ENCODE data around the gene MORC2. TPM values are rescaled to one million over a fixed set of nuclear protein-coding genes. Genes with fewer than 3 reads are reported as not detected.

Gene MORC2
- 17.5 and 28.8 TPM in 2 replicates for total RNA-seq (2014; rRNA removed; shearing (Covaris generic))

GRCh38 chr22:30968015-30968923 is at the start of gene MORC2:
MORC2 (minus strand) TSS chr22:30968774; CDS start chr22:30967889, 885 bp downstream.
- no peak for DNase-seq (ENCODE audit: low spot score)
- in situ Hi-C loops (cut with HindIII; ENCODE audit: low sequenced_read_pairs): no loop called here

- in situ Hi-C loops (cut with HindIII; ENCODE audit: low sequenced_read_pairs): no loop called here
- DNase-seq (ENCODE audit: low spot score): no peak
These were observed 37.0 kb upstream of the MORC2 start for GRCh38 chr22:31005535-31005934.

GRCh38 chr22:31001124-31001770 is 32.7 kb upstream of the MORC2 start:
- in situ Hi-C loops (cut with HindIII; ENCODE audit: low sequenced_read_pairs): no loop called here
- no peak for DNase-seq (ENCODE audit: low spot score)

- no peak for DNase-seq (ENCODE audit: low spot score)
- in situ Hi-C loops (cut with HindIII; ENCODE audit: low sequenced_read_pairs): no loop called here
These were observed 29.8 kb upstream of the MORC2 start for GRCh38 chr22:30998329-30998728.

GRCh38 chr22:30996462-30996861 is 27.9 kb upstream of the MORC2 start:
- DNase-seq (ENCODE audit: low spot score): no peak
- in situ Hi-C loops (cut with HindIII; ENCODE audit: low sequenced_read_pairs): no loop called here

- in situ Hi-C loops (cut with HindIII; ENCODE audit: low sequenced_read_pairs): no loop called here
- no peak for DNase-seq (ENCODE audit: low spot score)
These were observed 26.4 kb upstream of the MORC2 start for GRCh38 chr22:30994960-30995359.

- no peak for DNase-seq (ENCODE audit: low spot score)
- in situ Hi-C loops (cut with HindIII; ENCODE audit: low sequenced_read_pairs): no loop called here
These were observed 24.0 kb upstream of the MORC2 start for GRCh38 chr22:30992565-30992964.

GRCh38 chr22:30990690-30991089 is 22.1 kb upstream of the MORC2 start:
- DNase-seq (ENCODE audit: low spot score): no peak
- in situ Hi-C loops (cut with HindIII; ENCODE audit: low sequenced_read_pairs): no loop called here

- DNase-seq (ENCODE audit: low spot score): no peak
- in situ Hi-C loops (cut with HindIII; ENCODE audit: low sequenced_read_pairs): no loop called here
These were observed 20.9 kb upstream of the MORC2 start for GRCh38 chr22:30989474-30989873.

- in situ Hi-C loops (cut with HindIII; ENCODE audit: low sequenced_read_pairs): no loop called here
- no peak for DNase-seq (ENCODE audit: low spot score)
These were observed 17.1 kb upstream of the MORC2 start for GRCh38 chr22:30985561-30986208.

- in situ Hi-C loops (cut with HindIII; ENCODE audit: low sequenced_read_pairs): no loop called here
- no peak for DNase-seq (ENCODE audit: low spot score)
These were observed 15.7 kb upstream of the MORC2 start for GRCh38 chr22:30984317-30984716.

GRCh38 chr22:30982512-30982911 is 13.9 kb upstream of the MORC2 start:
- DNase-seq (ENCODE audit: low spot score): no peak
- in situ Hi-C loops (cut with HindIII; ENCODE audit: low sequenced_read_pairs): no loop called here

GRCh38 chr22:30979932-30980331 is 11.4 kb upstream of the MORC2 start:
- in situ Hi-C loops (cut with HindIII; ENCODE audit: low sequenced_read_pairs): no loop called here
- no peak for DNase-seq (ENCODE audit: low spot score)

- in situ Hi-C loops (cut with HindIII; ENCODE audit: low sequenced_read_pairs): no loop called here
- no peak for DNase-seq (ENCODE audit: low spot score)
These were observed 9.9 kb upstream of the MORC2 start for GRCh38 chr22:30978304-30978962.

- in situ Hi-C loops (cut with HindIII; ENCODE audit: low sequenced_read_pairs): no loop called here
- DNase-seq (ENCODE audit: low spot score): no peak
These were observed 1.8 kb upstream of the MORC2 start for GRCh38 chr22:30970356-30970746.

GRCh38 chr22:30969532-30970355 is 1.2 kb upstream of the MORC2 start:
- no peak for DNase-seq (ENCODE audit: low spot score)
- in situ Hi-C loops (cut with HindIII; ENCODE audit: low sequenced_read_pairs): no loop called here

- DNase-seq (ENCODE audit: low spot score): peak; percentile 98
- in situ Hi-C loops (cut with HindIII; ENCODE audit: low sequenced_read_pairs): no loop called here
These were observed 454 bp upstream of the MORC2 start, which contains the start of gene TUG1 for GRCh38 chr22:30968924-30969531. TUG1 (plus strand) TSS chr22:30969265.

- DNase-seq (ENCODE audit: low spot score): no peak
- in situ Hi-C loops (cut with HindIII; ENCODE audit: low sequenced_read_pairs): no loop called here
These were observed 3.7 kb downstream of the MORC2 start for GRCh38 chr22:30964858-30965257.

Measured in G401 (cell line).